HepG2 (cell line): ENCODE measurements around the gene NOMO2. TPM values are rescaled to one million over a fixed set of nuclear protein-coding genes. Genes with fewer than 3 reads are reported as not detected.
"Not testable (repeated sequence)": the region's sequence is repeated elsewhere in the genome, so short reads cannot be mapped to it uniquely, and the experiment has no call there.

ENCODE experiments used
- ATAC-seq: fragments of 200-7000 bp; cut with Tn5 transposase; 3 replicates; pipeline ENCODE4 v1.9.1; 2020; ENCODE audit warnings: mild to moderate bottlenecking, moderate library complexity
- BruUV-seq: library from RNA; stranded (reverse); fragments of 400-500 nt; replicated peaks from 2 replicates; lab custom pipeline; 2021; lab: Mats Ljungman, UMichigan
- CTCF ChIA-PET: fragments of 300-600 bp; formaldehyde crosslinking; extraction: SDS; loops from one replicate; lab custom pipeline; 2021; ENCODE audit warnings: low total read pairs, inconsistent platforms, low intra/inter-chr PET ratio; lab: Yijun Ruan, JAX
- POLR2A ChIA-PET: fragments of 350-600 bp; sonication (Branson Sonifier 250); formaldehyde crosslinking; loops from one replicate; lab custom pipeline; 2020; ENCODE audit warnings: antibody characterized with exemption, inconsistent platforms; lab: Yijun Ruan, JAX
- DNase-seq: peaks from one replicate; pipeline ENCODE4 v3.0.0-alpha.2; 2015; ENCODE audit warnings: low spot score
- FAIRE-seq: peaks from 3 replicates; lab custom pipeline; 2011; peaks lifted over from hg19 to GRCh38; lab: Jason Lieb, UNC
- H2AFZ ChIP-seq: one replicate; pipeline ENCODE4 v1.6.1; 2011; ENCODE audit warnings: low read length, inconsistent platforms
- H3K27ac ChIP-seq: fragments of 300-600 bp; 3 replicates; pipeline ENCODE4 v1.8.0; 2011; ENCODE audit warnings: mixed run types, mild to moderate bottlenecking, mixed read lengths, low read length, inconsistent platforms; ENCODE audit not compliant: insufficient read depth; ENCODE audit errors: extremely low read length
- H3K27me3 ChIP-seq, 2 experiments: fragments of 200-600 bp in 1 of 2; 2 replicates in 1 of 2; 3 replicates in 1 of 2; pipeline versions ENCODE4 v1.6.0 to v1.8.0; 2011; ENCODE audit warnings: low read length in 2 of 2, mild to moderate bottlenecking in 2 of 2, moderate library complexity in 2 of 2, inconsistent platforms in 1 of 2; ENCODE audit not compliant: insufficient read depth in 2 of 2, control insufficient read depth in 1 of 2
- H3K36me3 ChIP-seq, 2 experiments: fragments of 200-600 bp in 1 of 2; replicated peaks in 1 of 2; 2 replicates in 1 of 2; 3 replicates in 1 of 2; pipeline versions ENCODE4 v1.5.1 to v1.8.0; 2011; ENCODE audit warnings: low read length in 2 of 2, inconsistent platforms in 1 of 2; ENCODE audit not compliant: insufficient read depth in 2 of 2, control insufficient read depth in 1 of 2
- H3K4me1 ChIP-seq: 2 replicates; pipeline ENCODE4 v1.5.1; 2012; ENCODE audit warnings: low read length, inconsistent platforms; ENCODE audit not compliant: insufficient read depth
- H3K4me2 ChIP-seq: 2 replicates; pipeline ENCODE4 v1.6.0; 2011; ENCODE audit warnings: low read depth, low read length, inconsistent platforms
- H3K4me3 ChIP-seq, 3 experiments: fragments of 200-600 bp in 1 of 3; sonication (generic), shearing (Covaris generic) in 1 of 3; replicated peaks in 1 of 3; 2 replicates each; pipeline ENCODE4 v1.5.1; 2011 to 2016; ENCODE audit warnings: low read length in 3 of 3, inconsistent platforms in 2 of 3, low read depth in 2 of 3, mild to moderate bottlenecking in 2 of 3, control low read depth in 1 of 3, mixed read lengths in 1 of 3; ENCODE audit not compliant: insufficient read depth in 1 of 3
- H3K79me2 ChIP-seq: one replicate; pipeline ENCODE4 v1.6.1; 2011; ENCODE audit warnings: low read length, inconsistent platforms; ENCODE audit not compliant: insufficient read depth
- H3K9ac ChIP-seq: 2 replicates; pipeline ENCODE4 v1.6.0; 2011; ENCODE audit warnings: mild to moderate bottlenecking, low read depth, low read length, inconsistent platforms; ENCODE audit not compliant: insufficient read depth
- H3K9me3 ChIP-seq: 2 replicates; pipeline ENCODE4 v1.5.1; 2012; ENCODE audit warnings: mild to moderate bottlenecking, low read length
- H4K20me1 ChIP-seq: 2 replicates; pipeline ENCODE4 v1.6.0; 2011; ENCODE audit warnings: inconsistent platforms, mild to moderate bottlenecking, low read length, moderate library complexity; ENCODE audit not compliant: insufficient read depth
- ZNF7 ChIP-seq: IDR thresholded peaks from 2 replicates; pipeline ENCODE4 v1.6.1; 2016; ENCODE audit warnings: missing biosample characterization, missing genetic modification reagents
- WGBS: methylation state at CpG from one replicate; pipeline ENCODE4 v1.1.6; 2017; ENCODE audit warnings: low lambda C conversion rate; 5-methylcytosine and 5-hydroxymethylcytosine counted together
- in situ Hi-C: cut with HindIII; loops from 2 replicates; pipeline ENCODE4 v1.10.0; 2017; ENCODE audit warnings: low pct_unique_long_range_greater_than_20kb; ENCODE audit not compliant: extremely low pct_ligation_motif_present
- intact Hi-C: fragments of 100-400 bp; cut with micrococcal nuclease; formaldehyde crosslinking; loops from one replicate; pipeline ENCODE4 v1.10.0; 2022; ENCODE audit not compliant: unreplicated experiment
- polyA plus RNA-seq, 8 experiments: library from polyadenylated mRNA; depleted of rRNA in 3 of 8; stranded (reverse) in 7 of 8; unstranded in 1 of 8; fragments of >200 nt; fragmentation: Illumina TruSeq in 4 of 8; extraction: Trizol in 4 of 8; gene quantifications; 2 replicates each; pipeline versions ENCODE4 v1.2.1 to v1.2.3, GENCODE V29; 2011 to 2016; ENCODE audit warnings: low read depth in 4 of 8, missing spikeins in 1 of 8, mixed read lengths in 1 of 8; ENCODE audit not compliant: insufficient read depth in 1 of 8
- total RNA-seq, 5 experiments: library from RNA; depleted of rRNA; stranded (reverse); fragments of >200 nt; fragmentation: Illumina TruSeq; extraction: Trizol; gene quantifications; 2 replicates each; pipeline ENCODE4 v1.2.3, GENCODE V29; 2016; ENCODE audit warnings: low read depth in 1 of 5
- TF ChIP-seq, protein P1 (sequence below), 2 experiments: fragments of 450-650 bp in 1 of 2; sonication (generic) in 1 of 2; formaldehyde crosslinking in 1 of 2; IDR thresholded peaks; 2 replicates each; pipeline versions ENCODE4 v1.6.1 to v1.8.0; 2016 to 2022; ENCODE audit warnings: antibody characterized with exemption in 1 of 2, mild to moderate bottlenecking in 1 of 2, missing genetic modification reagents in 1 of 2

Gene NOMO2
- total and polyA plus RNA-seq, 2 of the 13 experiments (the other 11 are each of a cell fraction or from before 2014, with no cell fraction given), result 217 to 372 TPM

DNA sequence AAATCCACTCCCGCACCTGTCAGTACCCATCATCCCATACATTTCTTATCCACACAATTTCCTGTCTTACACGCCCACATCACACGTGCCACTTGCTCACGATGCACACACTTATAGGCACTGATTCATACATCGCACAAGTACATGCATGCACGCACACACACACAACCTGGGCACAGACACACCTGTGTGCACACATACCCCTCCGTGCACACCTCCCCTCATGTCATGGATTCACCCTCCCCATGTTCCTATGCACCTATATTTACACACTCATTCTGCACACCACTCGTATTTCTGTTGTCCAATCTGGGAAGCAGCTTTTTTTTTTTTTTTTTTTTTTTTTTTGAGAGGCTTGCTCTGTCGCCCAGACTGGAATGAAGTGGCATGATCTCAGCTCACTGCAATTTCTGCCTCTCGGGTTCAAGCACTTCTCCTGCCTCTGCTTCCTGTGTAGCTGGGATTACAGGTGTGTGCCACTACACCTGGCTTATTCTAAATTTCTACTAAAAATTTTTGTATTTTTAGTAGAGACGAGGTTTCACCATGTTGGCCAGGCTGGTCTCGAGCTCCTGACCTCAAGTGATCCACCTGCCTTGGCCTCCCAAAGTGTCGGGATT is 13.5 kb upstream of the NOMO2 start:
- H3K27me3 ChIP-seq, DNase-seq, H3K79me2 ChIP-seq, CTCF ChIA-PET, ATAC-seq, H3K9me3 ChIP-seq, H3K9ac ChIP-seq, FAIRE-seq, H2AFZ ChIP-seq, intact Hi-C loops, in situ Hi-C loops, H3K4me2 ChIP-seq, H3K4me3 ChIP-seq, H3K27ac ChIP-seq, BruUV-seq, H3K36me3 ChIP-seq, POLR2A ChIA-PET, H4K20me1 ChIP-seq: not testable (repeated sequence)
- 96% methylated on average over 12 of the region's 13 CpGs for WGBS
- 0 out of 2 replicates have a peak, but pooled peaks have one; percentile 33 for TF ChIP-seq ZNF7 (CRISPR knock-in tag)
- peaks cover 46% of the 10 kb centered on the region for H3K4me1 ChIP-seq

DNA sequence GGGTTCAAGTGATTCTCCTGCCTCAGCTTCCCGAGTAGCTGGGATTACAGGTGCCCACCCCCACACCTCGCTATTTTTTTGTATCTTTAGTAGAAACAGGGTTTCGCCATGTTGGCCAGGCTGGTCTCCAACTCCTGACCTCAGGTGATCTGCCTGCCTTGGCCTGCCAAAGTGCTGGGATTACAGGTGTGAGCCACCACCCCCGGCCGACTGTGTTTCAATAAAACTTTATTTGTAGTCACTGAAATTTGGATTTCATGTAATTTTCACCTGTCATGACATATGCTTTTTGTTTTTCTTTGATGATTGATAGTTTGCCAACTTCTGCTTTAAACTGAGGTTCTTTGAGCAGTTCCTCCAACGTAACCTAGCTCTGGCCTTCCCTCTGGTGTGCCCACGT is 12.0 kb upstream of the NOMO2 start:
- intact Hi-C loops, H3K9ac ChIP-seq, BruUV-seq, H3K79me2 ChIP-seq, H3K27me3 ChIP-seq, H4K20me1 ChIP-seq, CTCF ChIA-PET, FAIRE-seq, ATAC-seq, H3K4me3 ChIP-seq, H3K4me2 ChIP-seq, H3K9me3 ChIP-seq, POLR2A ChIA-PET, DNase-seq, H3K27ac ChIP-seq, H2AFZ ChIP-seq, in situ Hi-C loops, H3K36me3 ChIP-seq: not testable (repeated sequence)
- TF ChIP-seq, protein P1, sequence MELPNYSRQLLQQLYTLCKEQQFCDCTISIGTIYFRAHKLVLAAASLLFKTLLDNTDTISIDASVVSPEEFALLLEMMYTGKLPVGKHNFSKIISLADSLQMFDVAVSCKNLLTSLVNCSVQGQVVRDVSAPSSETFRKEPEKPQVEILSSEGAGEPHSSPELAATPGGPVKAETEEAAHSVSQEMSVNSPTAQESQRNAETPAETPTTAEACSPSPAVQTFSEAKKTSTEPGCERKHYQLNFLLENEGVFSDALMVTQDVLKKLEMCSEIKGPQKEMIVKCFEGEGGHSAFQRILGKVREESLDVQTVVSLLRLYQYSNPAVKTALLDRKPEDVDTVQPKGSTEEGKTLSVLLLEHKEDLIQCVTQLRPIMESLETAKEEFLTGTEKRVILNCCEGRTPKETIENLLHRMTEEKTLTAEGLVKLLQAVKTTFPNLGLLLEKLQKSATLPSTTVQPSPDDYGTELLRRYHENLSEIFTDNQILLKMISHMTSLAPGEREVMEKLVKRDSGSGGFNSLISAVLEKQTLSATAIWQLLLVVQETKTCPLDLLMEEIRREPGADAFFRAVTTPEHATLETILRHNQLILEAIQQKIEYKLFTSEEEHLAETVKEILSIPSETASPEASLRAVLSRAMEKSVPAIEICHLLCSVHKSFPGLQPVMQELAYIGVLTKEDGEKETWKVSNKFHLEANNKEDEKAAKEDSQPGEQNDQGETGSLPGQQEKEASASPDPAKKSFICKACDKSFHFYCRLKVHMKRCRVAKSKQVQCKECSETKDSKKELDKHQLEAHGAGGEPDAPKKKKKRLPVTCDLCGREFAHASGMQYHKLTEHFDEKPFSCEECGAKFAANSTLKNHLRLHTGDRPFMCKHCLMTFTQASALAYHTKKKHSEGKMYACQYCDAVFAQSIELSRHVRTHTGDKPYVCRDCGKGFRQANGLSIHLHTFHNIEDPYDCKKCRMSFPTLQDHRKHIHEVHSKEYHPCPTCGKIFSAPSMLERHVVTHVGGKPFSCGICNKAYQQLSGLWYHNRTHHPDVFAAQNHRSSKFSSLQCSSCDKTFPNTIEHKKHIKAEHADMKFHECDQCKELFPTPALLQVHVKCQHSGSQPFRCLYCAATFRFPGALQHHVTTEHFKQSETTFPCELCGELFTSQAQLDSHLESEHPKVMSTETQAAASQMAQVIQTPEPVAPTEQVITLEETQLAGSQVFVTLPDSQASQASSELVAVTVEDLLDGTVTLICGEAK (IDR thresholded peaks at IDR 0.05), result not testable (repeated sequence)
- TF ChIP-seq, protein P1 (CRISPR knock-in tag; IDR thresholded peaks at IDR 0.05), result peak; percentile 94
- WGBS, result 98% methylated on average over 5 of the region's 7 CpGs
- H3K4me1 ChIP-seq, result peaks cover 32% of the 10 kb centered on the region
